Retinal pigment epithelial cell (primary cell): ENCODE results near the gene SYCP2L.
"Not testable (repeated sequence)": the region's sequence is repeated elsewhere in the genome, so short reads cannot be mapped to it uniquely, and the experiment has no call there.

Source experiments
- DNase-seq: peaks from one replicate; pipeline ENCODE4 v3.0.0-alpha.2; 2010; ENCODE audit warnings: low read depth
- H3K4me3 ChIP-seq: 2 replicates; pipeline ENCODE4 v1.5.1; 2011; ENCODE audit warnings: mild to moderate bottlenecking, low read length, control low read depth, moderate library complexity
- CTCF ChIP-seq: conservative IDR thresholded peaks from 2 replicates; pipeline ENCODE4 v1.5.1; 2011; ENCODE audit warnings: low read depth, low read length, control low read depth, inconsistent platforms

SYCP2L gene

GRCh38 chr6:10862361-10862760 lies 24.5 kb upstream of the SYCP2L start:
- H3K4me3 ChIP-seq: no peak overlapping the region
- no peak for TF ChIP-seq CTCF
- no peak for DNase-seq

- not testable (repeated sequence) for H3K4me3 ChIP-seq, DNase-seq
Measured at GRCh38 chr6:10863031-10863430, 23.8 kb upstream of the SYCP2L start.

GRCh38 chr6:10866709-10867108 lies 20.1 kb upstream of the SYCP2L start:
- DNase-seq, H3K4me3 ChIP-seq: not testable (repeated sequence)

GRCh38 chr6:10867952-10868351 lies 18.9 kb upstream of the SYCP2L start:
- no peak overlapping the region for H3K4me3 ChIP-seq
- TF ChIP-seq CTCF: no peak
- no peak for DNase-seq

- no peak for TF ChIP-seq CTCF
- no peak for DNase-seq
- no peak overlapping the region for H3K4me3 ChIP-seq
Measured at GRCh38 chr6:10873374-10873773, 13.5 kb upstream of the SYCP2L start.

GRCh38 chr6:10874207-10874606 lies 12.6 kb upstream of the SYCP2L start:
- H3K4me3 ChIP-seq: no peak overlapping the region
- TF ChIP-seq CTCF: no peak
- DNase-seq: no peak

- no peak for TF ChIP-seq CTCF
- no peak overlapping the region for H3K4me3 ChIP-seq
- DNase-seq: no peak
Measured at GRCh38 chr6:10875026-10875425, 11.8 kb upstream of the SYCP2L start.

- H3K4me3 ChIP-seq: no peak overlapping the region
- DNase-seq: no peak
- no peak for TF ChIP-seq CTCF
Measured at GRCh38 chr6:10877012-10877411, 9.8 kb upstream of the SYCP2L start.
